ENCODE measurements around the gene RUNX2. TPM values are rescaled to one million over a fixed set of nuclear protein-coding genes. Genes with fewer than 3 reads are reported as not detected.

The RUNX2 gene
- total and polyA plus RNA-seq, 2 donors from 2014 or later: 2.3 to 4.7 TPM

DNA sequence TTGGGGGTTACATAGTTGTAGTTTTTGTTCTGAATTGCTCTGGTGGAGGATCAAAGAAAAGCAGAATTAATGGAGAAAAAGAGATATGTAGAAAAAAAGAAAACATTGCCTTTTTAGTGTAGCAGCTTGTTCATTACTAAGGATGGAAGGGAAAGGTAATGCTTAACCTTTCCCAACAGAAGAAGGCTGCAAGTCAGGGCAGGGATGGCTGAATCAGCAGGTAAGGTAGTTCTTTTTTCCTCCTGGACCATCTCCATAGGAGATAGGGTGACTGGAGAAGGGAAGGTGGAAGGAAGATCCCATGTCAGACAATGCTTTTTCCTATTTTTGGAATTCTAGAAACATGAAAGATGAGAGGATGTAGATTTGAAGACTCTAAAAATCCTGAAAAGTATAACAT is 129.0 kb downstream of the RUNX2 start:
- Histone ChIP-seq H3K27ac (ENCODE audit: low read depth in 2 of 2, low read length in 2 of 2) (no peak overlapping the region), H3K36me3 (ENCODE audit: control insufficient read depth in 2 of 3, insufficient read depth in 3 of 3, low read length in 3 of 3) (no peaks in the 10 kb centered on the region), H3K9me3 (ENCODE audit: control insufficient read depth in 2 of 3, insufficient read depth in 1 of 3, low read length in 3 of 3) (no peaks in the 10 kb centered on the region), H3K9ac (ENCODE audit: low read length in 3 of 3) (no peak overlapping the region), H3K4me3 (ENCODE audit: low read length in 3 of 3) (no peak overlapping the region), H3K27me3 (ENCODE audit: control insufficient read depth, insufficient read depth, low read length) (no peaks in the 10 kb centered on the region), H3K4me1 (ENCODE audit: control insufficient read depth in 2 of 3, insufficient read depth in 2 of 3, low read depth in 1 of 3, low read length in 3 of 3) (no peaks in the 10 kb centered on the region)
- TF ChIP-seq CTCF (IDR thresholded peaks at IDR 0.05; ENCODE audit: borderline replicate concordance, extremely low read depth, insufficient read depth): no peak
- FAIRE-seq: no peak
- intact Hi-C loops (cut with DNase I): no loop called here
- no peak for DNase-seq

- no peak for FAIRE-seq
- Histone ChIP-seq H3K4me3 (ENCODE audit: low read length in 3 of 3) (no peak overlapping the region), H3K9me3 (ENCODE audit: control insufficient read depth in 2 of 3, insufficient read depth in 1 of 3, low read length in 3 of 3) (no peaks in the 10 kb centered on the region), H3K9ac (ENCODE audit: low read length in 3 of 3) (no peak overlapping the region), H3K27me3 (ENCODE audit: control insufficient read depth, insufficient read depth, low read length) (no peaks in the 10 kb centered on the region), H3K36me3 (ENCODE audit: control insufficient read depth in 2 of 3, insufficient read depth in 3 of 3, low read length in 3 of 3) (no peaks in the 10 kb centered on the region), H3K4me1 (ENCODE audit: control insufficient read depth in 2 of 3, insufficient read depth in 2 of 3, low read depth in 1 of 3, low read length in 3 of 3) (no peaks in the 10 kb centered on the region), H3K27ac (ENCODE audit: low read depth in 2 of 2, low read length in 2 of 2) (no peak overlapping the region)
- intact Hi-C loops (cut with DNase I): no loop called here
- no peak for DNase-seq
- TF ChIP-seq CTCF (IDR thresholded peaks at IDR 0.05; ENCODE audit: borderline replicate concordance, extremely low read depth, insufficient read depth): no peak
Observed at GRCh38 chr6:45458672-45459071, 130.5 kb downstream of the RUNX2 start.

GRCh38 chr6:45460166-45460565 is 132.0 kb downstream of the RUNX2 start:
- Histone ChIP-seq H3K27me3 (ENCODE audit: control insufficient read depth, insufficient read depth, low read length) (no peaks in the 10 kb centered on the region), H3K36me3 (ENCODE audit: control insufficient read depth in 2 of 3, insufficient read depth in 3 of 3, low read length in 3 of 3) (no peaks in the 10 kb centered on the region), H3K9me3 (ENCODE audit: control insufficient read depth in 2 of 3, insufficient read depth in 1 of 3, low read length in 3 of 3) (no peaks in the 10 kb centered on the region), H3K27ac (ENCODE audit: low read depth in 2 of 2, low read length in 2 of 2) (no peak overlapping the region), H3K4me3 (ENCODE audit: low read length in 3 of 3) (no peak overlapping the region), H3K4me1 (ENCODE audit: control insufficient read depth in 2 of 3, insufficient read depth in 2 of 3, low read depth in 1 of 3, low read length in 3 of 3) (no peaks in the 10 kb centered on the region), H3K9ac (ENCODE audit: low read length in 3 of 3) (no peak overlapping the region)
- no peak for FAIRE-seq
- TF ChIP-seq CTCF (IDR thresholded peaks at IDR 0.05; ENCODE audit: borderline replicate concordance, extremely low read depth, insufficient read depth): no peak
- DNase-seq: no peak
- intact Hi-C loops (cut with DNase I): no loop called here

DNA sequence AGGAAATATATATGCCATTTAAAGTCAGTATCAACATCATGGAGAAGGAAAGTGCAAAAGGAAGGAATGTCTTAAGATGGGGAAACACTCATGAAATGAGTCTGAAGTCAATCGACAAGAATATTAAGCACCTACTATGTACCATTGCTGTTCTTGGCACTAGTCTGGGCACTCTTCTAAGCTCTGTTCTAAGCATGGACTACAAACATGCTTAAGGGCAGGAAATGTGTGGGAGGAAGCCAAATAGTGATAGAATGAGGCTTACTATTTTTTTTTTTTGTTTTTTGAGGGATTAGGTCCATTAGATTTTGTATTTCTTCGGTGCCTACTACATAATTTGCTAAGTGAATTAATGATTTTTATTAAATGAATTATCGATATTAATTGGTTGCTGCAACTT is 133.4 kb downstream of the RUNX2 start:
- Histone ChIP-seq H3K9ac (ENCODE audit: low read length in 3 of 3) (no peak overlapping the region), H3K4me3 (ENCODE audit: low read length in 3 of 3) (no peak overlapping the region), H3K4me1 (ENCODE audit: control insufficient read depth in 2 of 3, insufficient read depth in 2 of 3, low read depth in 1 of 3, low read length in 3 of 3) (no peaks in the 10 kb centered on the region), H3K27ac (ENCODE audit: low read depth in 2 of 2, low read length in 2 of 2) (no peak overlapping the region), H3K36me3 (ENCODE audit: control insufficient read depth in 2 of 3, insufficient read depth in 3 of 3, low read length in 3 of 3) (no peaks in the 10 kb centered on the region), H3K27me3 (ENCODE audit: control insufficient read depth, insufficient read depth, low read length) (no peaks in the 10 kb centered on the region), H3K9me3 (ENCODE audit: control insufficient read depth in 2 of 3, insufficient read depth in 1 of 3, low read length in 3 of 3) (no peaks in the 10 kb centered on the region)
- no peak for DNase-seq
- TF ChIP-seq CTCF (IDR thresholded peaks at IDR 0.05; ENCODE audit: borderline replicate concordance, extremely low read depth, insufficient read depth): no peak
- FAIRE-seq: no peak
- intact Hi-C loops (cut with DNase I): no loop called here
